K562 (cell line): ENCODE results near the gene CEMIP.

Experiments used
- CTCF ChIP-seq, 3 experiments: IDR thresholded peaks in 2 of 3; conservative IDR thresholded peaks in 1 of 3; 2 replicates each; pipeline ENCODE4 v1.5.1; 2011 to 2012; ENCODE audit warnings: low read length in 3 of 3, mild to moderate bottlenecking in 3 of 3, control low read depth in 2 of 3, improper control_type of control experiment in 1 of 3, inconsistent platforms in 1 of 3, low read depth in 1 of 3, mixed read lengths in 1 of 3, moderate library complexity in 1 of 3; ENCODE audit not compliant: insufficient read depth in 2 of 3
- NRF1 ChIP-seq, 2 experiments: fragments of 450-650 bp; IDR thresholded peaks in 1 of 2; conservative IDR thresholded peaks in 1 of 2; 2 replicates each; pipeline ENCODE4 v1.6.1; 2014; ENCODE audit warnings: mild to moderate bottlenecking in 2 of 2
- SIN3A ChIP-seq, 2 experiments: fragments of 150-350 bp in 1 of 2; IDR thresholded peaks; 2 replicates each; pipeline ENCODE4 v1.6.1; 2011 to 2016; ENCODE audit warnings: borderline replicate concordance in 2 of 2, low read depth in 2 of 2, low read length in 2 of 2, mild to moderate bottlenecking in 2 of 2, moderate library complexity in 2 of 2; ENCODE audit not compliant: control insufficient read depth in 1 of 2
- TCF3 ChIP-seq: sonication (generic); formaldehyde crosslinking; IDR thresholded peaks from 2 replicates; pipeline ENCODE4 v1.4.0; 2020; ENCODE audit warnings: mild to moderate bottlenecking, missing genetic modification reagents

DNA sequence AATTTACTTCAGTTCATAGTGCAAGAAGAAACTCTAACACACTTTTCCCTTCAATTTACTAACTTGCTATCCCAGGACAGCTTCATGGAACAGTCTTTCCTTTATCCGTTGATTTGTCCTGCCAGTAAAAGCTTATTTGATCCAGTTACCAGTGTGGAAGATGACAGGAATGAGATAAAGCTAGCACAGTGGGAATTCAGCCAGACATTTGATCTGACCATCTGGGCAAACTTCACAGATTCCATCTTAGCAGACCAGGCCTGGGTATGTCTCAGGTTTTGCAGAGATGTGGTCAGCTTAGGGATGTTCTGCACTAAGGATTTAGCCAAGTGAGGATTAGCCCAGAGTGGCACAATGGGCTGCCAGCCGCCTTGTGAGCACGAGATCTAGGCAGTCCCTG lies 19.7 kb downstream of the CEMIP start:
- no peak for TF ChIP-seq CTCF (IDR thresholded peaks at IDR 0.05 in 2 of 3, conservative IDR thresholded peaks at IDR 0.05 in 1 of 3; ENCODE audit: insufficient read depth in 2 of 3, low read depth in 1 of 3, low read length in 3 of 3)
- TF ChIP-seq TCF3 (CRISPR knock-in tag), result no peak
- TF ChIP-seq SIN3A (IDR thresholded peaks at IDR 0.05; ENCODE audit: borderline replicate concordance in 2 of 2, control insufficient read depth in 1 of 2, low read depth in 2 of 2, low read length in 2 of 2), result no peak
- TF ChIP-seq NRF1 (conservative IDR thresholded peaks at IDR 0.05 in 1 of 2, IDR thresholded peaks at IDR 0.05 in 1 of 2), result no peak
